Renal cortical epithelial cell (primary cell): ENCODE measurements around the gene MAP7. TPM values are rescaled to one million over a fixed set of nuclear protein-coding genes. Genes with fewer than 3 reads are reported as not detected.
"Not testable (repeated sequence)": the region's sequence is repeated elsewhere in the genome, so short reads cannot be mapped to it uniquely, and the experiment has no call there.

Experiments used
- DNase-seq: peaks from one replicate; pipeline ENCODE4 v3.0.0-alpha.2; 2011; ENCODE audit warnings: low read depth
- total RNA-seq: library from RNA; depleted of rRNA; stranded (reverse); fragments of >200 nt; gene quantifications from 2 replicates; pipeline ENCODE4 v1.2.3, GENCODE V29; 2014

Gene MAP7
- total RNA-seq, 1 donor from 2014 or later = 28.5 TPM

DNA sequence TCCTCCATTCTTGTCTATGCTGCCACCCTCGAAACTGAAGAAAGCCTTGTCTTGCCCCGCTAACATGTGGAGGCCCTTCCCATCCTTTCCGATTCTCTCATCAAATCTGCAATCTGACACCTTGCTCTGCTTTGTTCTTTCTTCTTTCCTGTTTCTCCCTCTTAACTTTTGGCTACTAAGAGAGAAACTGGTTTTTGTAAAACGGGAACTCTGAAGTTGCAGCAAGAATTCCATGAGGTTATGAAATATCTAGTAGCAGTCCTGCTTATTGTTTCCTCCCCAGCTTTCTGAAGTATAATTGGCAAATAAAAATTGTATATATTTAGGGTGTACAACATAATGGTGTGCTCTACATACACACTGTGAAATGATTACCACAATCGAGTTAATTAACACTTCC, 80.2 kb downstream of the MAP7 start:
- DNase-seq = no peak

GRCh38 chr6:136469154-136469553, 81.1 kb downstream of the MAP7 start:
- no peak for DNase-seq

DNA sequence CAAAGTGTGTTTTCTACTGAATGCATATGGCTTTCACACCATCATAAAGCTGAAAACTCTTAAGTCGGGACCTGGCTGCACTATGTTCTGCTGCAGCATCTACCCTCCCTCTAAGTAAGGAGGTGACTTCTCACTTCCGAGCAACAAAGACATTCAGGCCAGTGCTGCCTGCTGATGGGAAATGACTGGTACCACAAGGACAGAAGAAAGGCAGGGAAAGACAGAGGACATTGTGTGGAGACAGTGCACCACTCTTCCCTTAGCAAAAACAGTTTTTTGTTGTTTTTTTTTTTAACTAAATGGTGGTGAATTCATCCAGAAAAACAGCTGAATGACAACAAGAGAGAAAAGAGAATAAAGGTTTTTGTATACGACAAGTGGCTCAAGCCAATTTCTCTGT, 81.5 kb downstream of the MAP7 start:
- DNase-seq = no peak

GRCh38 chr6:136467186-136467585, 83.0 kb downstream of the MAP7 start:
- no peak for DNase-seq

DNA sequence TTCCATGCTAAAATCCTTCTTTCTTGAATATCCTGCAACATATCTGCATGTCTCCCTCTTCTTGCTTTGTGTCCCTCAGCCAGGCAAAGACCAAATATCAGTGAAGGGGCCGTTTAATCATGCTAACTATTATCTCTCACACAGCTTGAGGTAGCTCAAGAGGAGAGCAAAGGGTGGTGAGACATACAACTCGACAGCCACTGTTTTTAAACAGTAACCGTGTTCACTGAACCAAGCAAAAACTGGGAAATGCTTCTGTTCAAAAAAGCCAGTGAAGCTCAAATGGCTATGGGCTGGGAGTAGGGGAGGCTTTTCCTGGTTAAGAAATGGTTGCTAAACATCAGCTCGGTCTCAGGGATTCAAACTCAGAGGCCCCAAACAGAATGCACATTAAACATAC, 83.4 kb downstream of the MAP7 start:
- DNase-seq = peak; percentile 89

DNA sequence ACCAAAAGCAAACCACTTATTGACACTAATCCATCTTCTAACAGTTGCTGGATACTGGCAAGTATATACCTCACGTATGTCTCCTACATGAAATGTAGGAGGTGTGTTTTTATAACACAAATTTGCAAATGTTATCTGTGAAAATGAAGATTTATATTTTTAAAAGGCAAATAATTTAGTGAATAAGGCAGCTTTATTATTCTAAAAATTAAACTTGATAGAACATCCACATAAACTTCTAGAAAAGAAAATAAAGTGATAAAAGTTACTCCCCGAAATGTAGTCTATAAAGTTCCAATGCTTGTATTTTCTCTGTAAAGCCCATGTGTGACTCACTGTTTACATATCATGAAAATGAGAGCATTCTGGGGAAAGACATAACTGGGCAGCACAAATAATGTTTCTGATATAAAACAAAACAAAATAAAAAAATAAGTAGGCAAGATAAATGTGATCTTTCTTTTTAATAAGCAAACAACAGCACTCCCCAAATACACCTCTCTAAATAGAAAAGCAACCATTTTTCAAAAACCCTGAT, 84.4 kb downstream of the MAP7 start:
- DNase-seq = peak; percentile 33

DNA sequence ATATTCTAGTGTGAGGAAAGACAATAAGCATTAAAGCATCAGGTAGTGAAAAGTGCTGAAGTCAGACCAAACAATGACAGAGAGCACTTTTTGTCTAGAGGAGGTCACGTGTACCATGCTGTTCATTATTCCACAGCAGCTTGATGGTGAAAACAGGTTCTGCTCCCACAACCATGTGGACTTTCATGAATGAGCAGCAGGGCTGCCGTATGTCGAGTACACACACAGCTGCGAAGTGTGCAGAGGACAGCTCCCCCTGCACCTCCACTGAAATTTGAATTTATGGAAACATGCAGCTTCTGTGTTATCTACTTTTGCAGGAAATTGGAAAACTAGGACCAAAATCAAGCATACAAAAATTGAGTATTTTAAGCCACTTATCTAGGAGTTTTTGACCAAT, 85.3 kb downstream of the MAP7 start:
- DNase-seq = peak; percentile 34

DNA sequence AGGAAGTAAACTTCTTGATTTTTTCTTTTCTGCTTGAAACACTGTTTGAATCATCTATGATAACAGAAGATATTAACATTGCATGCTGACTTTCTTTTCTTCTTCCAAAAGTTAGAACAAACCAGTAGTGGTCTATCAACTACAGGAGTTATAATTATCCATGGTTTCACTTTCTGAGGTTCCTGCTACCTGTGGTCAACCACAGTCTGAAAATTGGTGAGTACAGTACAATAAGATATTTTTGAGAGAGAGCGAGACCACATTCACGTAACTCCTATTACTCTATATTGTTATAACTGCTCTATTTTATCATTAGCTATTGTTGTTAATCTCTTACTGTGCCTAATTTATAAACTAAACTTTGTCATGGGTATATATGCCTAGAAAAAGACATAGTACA, 86.1 kb downstream of the MAP7 start:
- peak; percentile 15 for DNase-seq

DNA sequence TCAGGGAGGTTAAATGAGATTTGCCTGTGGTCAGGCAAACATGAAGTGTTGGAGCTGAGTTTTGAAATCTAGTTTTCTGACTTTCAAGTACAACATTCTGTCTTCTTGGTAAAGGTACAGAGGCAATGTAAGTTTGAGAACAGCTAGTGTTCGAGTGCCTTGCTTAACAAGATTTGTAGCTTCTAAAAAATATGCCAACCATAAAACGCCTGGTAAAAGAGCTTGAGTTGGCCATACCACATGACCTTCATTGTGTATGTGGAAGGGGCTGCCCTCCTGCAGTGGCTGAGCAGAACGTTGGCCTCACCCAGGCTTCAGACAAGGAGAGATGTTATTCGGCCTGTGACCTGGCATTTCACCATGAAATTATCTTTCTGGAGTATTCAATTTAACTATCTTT, 86.5 kb downstream of the MAP7 start:
- DNase-seq = no peak

DNA sequence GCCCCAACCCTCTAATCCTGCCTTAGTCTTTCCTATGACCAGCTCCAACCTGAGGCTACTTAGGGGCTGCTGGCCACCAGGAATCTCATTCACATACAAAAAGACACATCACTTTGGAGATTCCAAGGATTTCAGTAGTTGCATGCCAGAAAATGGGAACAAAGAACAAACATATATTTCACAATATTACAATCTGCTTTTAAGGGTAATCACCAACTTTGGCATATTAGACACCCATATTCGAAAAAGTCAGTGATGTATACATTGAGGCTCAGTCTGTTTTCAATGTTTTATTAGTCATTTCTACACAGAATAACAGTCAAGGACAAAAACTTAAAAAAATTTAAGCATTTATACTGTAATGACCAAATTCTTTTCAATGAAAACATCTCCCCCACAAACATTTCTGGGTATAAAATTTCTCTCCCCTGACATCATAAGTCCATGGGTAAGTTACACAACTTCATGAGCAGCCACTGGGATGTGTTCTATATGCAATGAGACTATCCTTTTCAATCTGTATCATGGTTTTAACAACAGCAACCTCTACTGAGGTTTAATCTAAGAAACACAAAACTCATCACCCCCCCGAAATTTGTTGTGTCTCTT, 103.5 kb downstream of the MAP7 start:
- DNase-seq = no peak

DNA sequence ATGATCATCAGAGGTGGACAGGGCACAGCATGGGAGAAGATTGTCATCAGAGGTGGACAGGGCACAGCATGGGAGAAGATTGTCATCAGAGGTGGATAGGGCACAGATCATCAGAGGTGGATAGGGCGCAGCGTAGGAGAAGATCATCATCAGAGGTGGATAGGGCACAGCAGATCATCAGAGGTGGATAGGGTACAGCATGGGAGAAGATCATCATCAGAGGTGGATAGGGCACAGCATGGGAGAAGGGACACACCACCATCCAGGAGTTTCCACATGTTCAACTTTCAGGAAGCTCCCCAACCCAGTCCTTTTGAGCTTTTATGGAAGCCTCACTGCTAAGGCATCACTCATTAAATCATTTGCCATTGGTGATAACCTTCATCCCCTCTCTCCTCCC, 104.1 kb downstream of the MAP7 start:
- no peak for DNase-seq

GRCh38 chr6:136445063-136445462, 105.2 kb downstream of the MAP7 start:
- DNase-seq = no peak

GRCh38 chr6:136440203-136440602, 110.0 kb downstream of the MAP7 start:
- DNase-seq = no peak

DNA sequence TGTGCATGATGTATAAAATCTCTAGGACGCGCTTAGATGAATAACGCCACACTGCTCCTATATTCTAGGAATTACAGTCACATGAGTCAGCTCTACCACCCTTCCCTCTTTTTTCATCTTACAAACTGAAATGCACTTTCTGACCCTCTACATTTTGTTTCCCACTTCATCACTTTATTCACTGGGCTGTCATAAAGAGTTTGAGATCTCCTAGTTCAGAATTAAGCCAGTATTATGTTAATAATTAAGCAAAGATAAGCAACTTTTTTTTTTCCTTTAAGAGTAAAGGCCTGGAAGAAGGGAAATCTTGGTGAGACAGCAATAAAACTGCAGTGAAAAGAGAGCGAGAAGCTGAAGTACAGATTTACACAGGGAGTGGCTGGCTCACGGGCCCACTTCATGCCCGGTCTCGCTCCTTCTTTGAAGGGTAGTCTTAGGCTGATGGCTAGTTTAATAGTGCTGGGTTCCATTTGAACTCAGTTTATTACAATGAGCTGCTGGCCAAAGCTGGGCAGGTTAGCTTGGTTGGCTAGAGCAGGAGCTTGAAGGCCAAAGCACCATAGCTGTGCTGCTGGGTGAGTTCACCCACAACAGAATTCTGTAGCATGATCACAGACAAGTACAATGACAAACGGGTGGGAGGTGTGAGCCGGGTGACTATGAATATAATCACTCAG, 110.6 kb downstream of the MAP7 start:
- DNase-seq = peak; percentile 68

- DNase-seq = peak; percentile 17
Measured at GRCh38 chr6:136438441-136438840, 111.8 kb downstream of the MAP7 start.

GRCh38 chr6:136437246-136437645, 113.0 kb downstream of the MAP7 start:
- no peak for DNase-seq

- no peak for DNase-seq
Measured at GRCh38 chr6:136435101-136435500, 115.1 kb downstream of the MAP7 start.

DNA sequence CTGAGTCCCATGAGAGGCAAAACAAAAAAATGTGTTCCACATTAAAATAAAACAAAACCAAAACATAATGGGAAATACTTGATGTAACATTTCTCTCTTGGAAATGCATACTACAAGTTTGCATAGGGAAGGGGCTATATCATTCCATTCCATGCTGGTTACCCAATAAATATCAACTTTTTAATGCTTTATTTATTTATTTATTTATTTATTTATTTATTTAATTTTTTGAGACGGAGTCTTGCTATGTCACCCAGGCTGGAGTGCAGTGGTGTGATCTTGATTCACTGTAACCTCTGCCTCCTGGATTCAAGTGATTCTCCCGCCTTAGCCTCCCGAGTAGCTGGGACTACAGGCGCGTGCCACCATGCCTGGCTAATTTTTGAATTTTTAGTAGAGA, 118.9 kb downstream of the MAP7 start:
- not testable (repeated sequence) for DNase-seq

DNA sequence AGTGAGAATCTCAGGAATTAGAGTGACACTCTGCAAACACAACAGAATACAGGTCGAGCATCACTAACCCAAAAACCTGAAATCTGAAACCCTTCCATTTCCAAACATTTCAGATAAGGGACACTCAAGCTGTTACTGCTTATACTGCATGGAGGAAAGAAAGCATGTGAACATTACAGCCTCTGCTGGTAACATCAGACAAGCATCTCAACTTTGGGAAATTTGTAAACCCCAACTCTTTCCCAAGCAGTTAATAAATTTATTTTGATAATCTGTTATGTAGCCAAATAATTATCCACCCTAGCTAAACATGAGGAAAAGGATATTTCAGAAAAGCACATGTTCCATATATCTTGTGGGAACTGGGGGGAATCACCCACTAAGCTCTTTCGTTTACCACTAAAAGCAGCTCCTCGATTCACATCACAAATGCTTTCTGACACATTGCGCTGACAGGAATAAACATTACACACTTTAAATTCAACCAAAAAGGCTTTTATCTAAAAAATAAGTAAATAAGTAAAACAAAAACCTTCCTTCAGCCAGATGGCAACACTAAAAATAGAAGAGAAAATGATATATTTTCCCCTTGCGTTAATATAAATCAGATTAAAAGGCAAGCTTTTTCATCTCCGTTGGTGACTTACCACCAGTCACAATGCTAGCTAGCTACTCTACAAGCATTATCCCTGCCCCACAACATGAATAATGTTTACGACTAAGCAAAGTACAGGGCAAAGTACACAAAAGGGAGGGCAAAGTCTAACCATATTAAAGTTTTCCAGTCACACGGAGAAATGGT, 120.8 kb downstream of the MAP7 start:
- peak; percentile 46 for DNase-seq

DNA sequence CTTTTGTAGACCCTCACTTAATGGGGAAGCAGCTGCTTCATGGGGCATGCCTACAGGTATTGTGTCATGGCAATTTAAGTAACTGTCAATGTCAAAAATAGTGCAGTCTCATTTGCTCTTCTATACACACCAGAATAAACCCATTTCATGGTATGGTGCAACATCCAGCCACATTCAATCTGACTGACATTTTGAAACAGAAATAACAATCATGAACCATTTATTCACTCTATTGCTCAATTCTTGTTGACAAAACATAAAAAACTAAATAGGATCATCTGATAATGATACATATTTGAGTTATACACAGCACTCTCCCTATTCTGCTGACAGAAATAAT, 122.9 kb downstream of the MAP7 start:
- no peak for DNase-seq

- DNase-seq = no peak
Measured at GRCh38 chr6:136426627-136427377, 123.4 kb downstream of the MAP7 start.

GRCh38 chr6:136425793-136426192, 124.4 kb downstream of the MAP7 start:
- DNase-seq = no peak
